Spleen (tissue), 7 donors: ENCODE results near the gene PRKG2.

Experiments
- CTCF ChIP-seq, 11 experiments: fragments of 200-600 bp in 7 of 11; fragments of 450-650 bp in 4 of 11; sonication (generic) in 4 of 11; IDR thresholded peaks in 8 of 11; conservative IDR thresholded peaks in 3 of 11; 1 replicate in 7 of 11; 2 replicates in 4 of 11; pipeline versions ENCODE4 v1.4.0 to v1.8.0; 2016 to 2021; ENCODE audit warnings: antibody characterized with exemption in 11 of 11, inconsistent platforms in 4 of 11, mild to moderate bottlenecking in 1 of 11
- POLR2A ChIP-seq, 3 donors: fragments of 450-650 bp; IDR thresholded peaks; one replicate each; pipeline ENCODE4 v1.5.1; 2017; ENCODE audit warnings: antibody characterized with exemption in 3 of 3, mild to moderate bottlenecking in 1 of 3
- POLR2AphosphoS5 ChIP-seq, 3 donors: sonication (generic); formaldehyde crosslinking; IDR thresholded peaks; one replicate each; pipeline ENCODE4 v1.5.1; 2017; ENCODE audit warnings: antibody characterized with exemption in 3 of 3
- donor health status: DM: no; HTN: no; CAD: no; lungs with moderate emphysema.
- donor health status: DM: no; HTN: no; CAD: no.
- donor health status: DM: no; HTN: no; CAD: no.

DNA sequence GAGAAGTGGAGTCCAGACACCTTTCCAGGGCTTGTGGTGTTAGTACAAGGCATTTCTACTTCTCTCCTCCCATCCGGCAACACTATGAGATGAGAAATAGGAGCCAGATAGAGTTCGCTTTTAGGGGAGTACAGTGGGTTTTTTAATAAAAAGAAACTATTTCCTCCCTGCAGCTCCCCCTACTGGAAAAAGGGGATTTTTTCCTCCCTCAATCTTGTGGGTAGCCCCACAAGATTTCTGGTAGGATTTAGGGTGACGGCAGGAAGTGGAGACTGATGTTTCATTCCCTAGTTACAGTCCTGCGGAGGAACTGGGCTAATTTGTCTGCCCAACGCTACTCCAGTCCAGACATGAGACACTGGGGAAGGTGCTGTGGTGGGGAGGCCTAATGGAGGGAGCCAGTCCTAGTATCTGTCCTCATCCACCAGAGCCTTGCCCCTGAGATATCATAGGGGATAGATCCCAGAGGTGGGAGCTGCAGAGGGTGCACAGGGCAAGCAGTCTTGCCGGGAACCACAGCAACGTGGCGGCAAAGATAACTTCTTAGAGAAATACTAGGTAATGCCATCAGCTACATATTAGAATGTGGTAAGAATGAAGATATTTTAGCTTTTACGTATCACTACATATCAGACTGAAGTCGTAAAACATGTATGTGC, 45.5 kb upstream of the PRKG2 start:
- TF ChIP-seq CTCF (IDR thresholded peaks at IDR 0.05 in 8 of 11, conservative IDR thresholded peaks at IDR 0.05 in 3 of 11): peak in 1 of 11 experiments; percentile 14
- no peak for TF ChIP-seq POLR2A (IDR thresholded peaks at IDR 0.05)
- TF ChIP-seq POLR2AphosphoS5 (IDR thresholded peaks at IDR 0.05): no peak
